Activated T-helper 9 cell treated with anti-CD3 and anti-CD28 coated beads, Interleukin-2, amount 50 U/mL, for 16 hours (primary cell): Measurements from ENCODE around the gene ERH.
"Not testable (repeated sequence)": the region's sequence is repeated elsewhere in the genome, so short reads cannot be mapped to it uniquely, and the experiment has no call there.

ENCODE experiments used
- DNase-seq: peaks from one replicate; pipeline ENCODE4 v3.0.0-alpha.2; 2020; ENCODE audit warnings: low read depth

Gene ERH

DNA sequence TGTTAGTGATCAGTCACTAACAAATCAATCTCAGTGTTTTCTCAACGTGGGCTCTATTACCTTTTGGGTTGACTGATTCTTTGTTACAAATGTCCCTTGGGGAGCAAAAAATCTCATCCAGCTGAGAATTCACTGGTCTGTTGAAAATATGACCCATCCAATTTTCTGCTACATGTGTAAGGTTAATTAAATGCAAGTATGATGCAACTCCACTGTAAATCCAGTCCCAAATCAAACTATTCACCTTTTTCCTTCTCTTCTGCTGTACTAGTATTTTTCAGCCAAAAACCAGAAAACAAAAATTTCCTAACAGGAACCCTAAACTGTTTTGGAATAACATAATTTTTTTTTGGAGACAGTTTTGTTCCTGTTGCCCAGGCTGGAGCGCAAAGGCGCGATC is 2.2 kb downstream of the ERH start:
- DNase-seq: no peak

DNA sequence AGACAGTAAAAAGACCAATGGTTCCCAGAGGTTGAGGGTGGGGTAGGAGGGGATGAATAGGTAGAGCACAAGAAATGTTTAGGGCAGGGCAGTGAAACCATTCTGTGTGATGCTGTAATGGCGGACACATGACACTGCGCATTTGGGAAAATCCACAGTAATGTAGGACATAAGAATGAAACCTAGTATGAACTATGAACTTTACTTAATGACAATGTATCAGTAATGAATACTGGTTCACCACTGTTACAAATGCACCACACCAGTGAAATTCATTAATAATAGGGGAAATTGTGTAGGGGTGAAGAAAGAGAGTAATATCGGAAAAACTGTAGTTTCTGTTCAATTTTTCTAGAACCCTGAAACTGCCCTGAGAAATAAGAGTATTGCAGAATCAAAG is 5.6 kb downstream of the ERH start:
- DNase-seq: no peak

DNA sequence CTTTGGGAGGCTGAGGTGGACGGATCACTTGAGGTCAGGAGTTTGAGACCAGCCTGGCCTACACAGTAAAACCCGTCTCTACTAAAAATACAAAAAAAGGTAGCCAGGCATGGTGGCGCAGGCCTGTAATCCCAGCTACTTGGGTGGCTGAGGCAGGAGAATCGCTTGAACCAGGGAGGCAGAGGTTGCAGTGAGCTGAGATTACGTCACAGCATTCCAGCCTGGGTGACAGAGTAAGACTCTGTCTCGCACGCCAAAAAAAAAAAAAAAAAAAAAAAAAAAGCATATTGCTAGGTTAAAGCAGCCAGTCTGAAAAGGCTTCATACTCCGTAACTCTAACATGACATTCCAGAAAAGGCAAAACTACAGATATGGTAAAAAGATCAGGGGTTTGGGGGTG is 6.7 kb downstream of the ERH start:
- not testable (repeated sequence) for DNase-seq

DNA sequence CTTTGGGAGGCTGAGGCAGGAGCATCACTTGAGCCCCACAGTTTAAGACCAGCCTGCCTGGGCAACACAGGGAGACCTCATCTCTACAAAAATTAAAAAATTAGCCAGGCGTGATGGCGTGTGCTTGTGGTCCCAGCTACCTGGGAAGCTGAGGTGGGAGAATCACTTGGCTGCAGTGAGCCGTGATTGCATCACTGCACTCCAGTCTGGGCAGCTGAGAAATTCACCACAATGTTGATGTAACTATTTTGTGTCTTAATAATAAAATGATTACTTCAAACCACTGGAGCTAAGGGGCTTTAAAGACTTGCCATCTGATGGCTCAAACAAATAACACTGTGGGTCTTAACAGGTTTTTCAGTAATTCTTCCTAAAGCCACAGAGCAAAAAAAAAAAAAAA is 10.8 kb downstream of the ERH start:
- DNase-seq: no peak

DNA sequence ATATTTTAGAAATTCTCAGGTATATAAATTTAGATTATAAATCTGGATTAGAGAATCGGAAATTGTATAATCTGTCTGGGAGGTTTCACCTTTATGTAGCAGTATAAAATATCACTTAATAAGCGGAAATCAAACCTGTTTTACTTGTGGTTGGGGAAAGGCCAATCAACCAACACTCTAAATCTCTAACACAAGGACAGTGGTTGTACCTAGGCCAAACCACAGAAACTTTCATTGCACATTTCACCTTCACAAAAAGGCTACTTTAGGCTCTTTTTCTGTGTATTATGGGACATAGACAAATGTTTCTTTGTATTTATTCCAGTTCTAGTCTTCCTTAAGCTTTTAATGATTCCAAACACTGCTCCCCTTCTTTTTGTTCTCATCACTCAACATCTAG is 19.8 kb downstream of the ERH start:
- no peak for DNase-seq

DNA sequence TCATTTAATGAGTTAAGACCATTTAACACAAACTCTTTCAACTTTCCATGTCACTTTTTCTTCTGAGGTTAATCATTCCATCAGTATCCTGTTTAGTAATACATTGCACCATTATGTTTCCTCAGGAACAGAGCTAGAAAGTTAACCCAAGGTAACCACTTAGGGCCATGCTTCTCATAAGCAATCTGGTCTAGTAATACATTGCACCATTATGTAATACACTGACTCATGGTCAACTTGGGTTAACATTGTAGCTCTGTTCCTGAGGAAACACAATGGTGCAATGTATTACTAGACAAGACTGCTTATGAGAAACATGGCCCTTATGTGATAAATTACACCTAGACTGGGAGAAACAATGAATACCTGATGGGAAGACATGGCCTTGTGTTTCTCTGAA is 21.7 kb downstream of the ERH start:
- DNase-seq: no peak

DNA sequence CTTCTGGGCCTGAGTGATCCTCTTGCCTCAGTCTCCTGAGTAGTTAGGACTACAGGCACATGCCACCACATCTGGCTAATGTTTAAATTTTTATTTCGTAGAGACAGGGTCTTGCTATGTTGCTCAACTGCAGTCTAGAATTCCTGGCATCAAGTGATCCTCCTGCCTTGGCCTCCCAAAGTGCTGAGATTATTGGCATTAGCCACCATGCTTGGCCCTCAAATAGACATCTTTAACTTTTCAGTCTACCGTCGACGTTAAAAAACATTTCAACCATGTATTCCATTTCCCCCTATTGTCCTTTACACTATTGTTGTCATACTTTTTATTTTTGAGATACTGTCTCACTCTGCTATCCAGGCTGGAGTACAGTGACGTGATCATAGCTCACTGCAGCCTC is 22.4 kb downstream of the ERH start:
- DNase-seq: no peak

DNA sequence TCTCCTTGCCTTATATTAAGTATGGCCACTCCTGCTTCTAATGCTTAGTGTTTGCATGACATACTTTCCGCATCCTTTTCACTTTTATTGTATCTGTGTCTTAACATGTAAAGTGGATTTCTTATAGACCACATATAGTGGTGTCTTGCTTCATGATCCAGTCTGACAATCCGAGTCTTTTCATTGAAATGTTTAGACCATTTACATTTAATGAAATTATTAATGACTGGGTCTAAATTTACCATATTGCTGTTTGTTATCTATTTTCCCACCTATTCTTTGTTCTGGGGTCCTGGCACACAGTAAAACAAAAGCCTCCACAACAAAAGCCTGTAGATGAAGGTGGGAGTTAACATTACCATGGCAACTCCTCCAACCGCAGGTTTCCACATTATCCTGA is 22.9 kb downstream of the ERH start:
- no peak for DNase-seq

DNA sequence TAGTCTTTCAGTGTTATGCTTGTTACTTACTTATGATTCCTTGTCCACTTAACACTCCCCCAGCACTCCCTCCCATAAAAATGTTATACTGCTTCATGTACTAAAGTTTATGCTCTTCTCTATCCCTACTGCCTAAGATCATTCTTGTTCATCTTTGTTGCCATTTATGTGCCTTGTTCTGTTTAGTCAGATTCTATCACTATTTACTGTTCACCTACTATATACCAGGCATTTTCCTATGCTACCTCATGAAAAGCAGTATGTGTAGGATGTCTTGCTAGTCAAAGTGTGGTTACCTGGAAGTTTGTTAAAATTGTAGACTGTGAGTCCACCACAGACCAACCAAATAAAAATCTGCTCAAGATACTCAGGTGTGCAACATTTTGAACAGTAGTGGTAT is 23.9 kb downstream of the ERH start:
- DNase-seq: no peak

DNA sequence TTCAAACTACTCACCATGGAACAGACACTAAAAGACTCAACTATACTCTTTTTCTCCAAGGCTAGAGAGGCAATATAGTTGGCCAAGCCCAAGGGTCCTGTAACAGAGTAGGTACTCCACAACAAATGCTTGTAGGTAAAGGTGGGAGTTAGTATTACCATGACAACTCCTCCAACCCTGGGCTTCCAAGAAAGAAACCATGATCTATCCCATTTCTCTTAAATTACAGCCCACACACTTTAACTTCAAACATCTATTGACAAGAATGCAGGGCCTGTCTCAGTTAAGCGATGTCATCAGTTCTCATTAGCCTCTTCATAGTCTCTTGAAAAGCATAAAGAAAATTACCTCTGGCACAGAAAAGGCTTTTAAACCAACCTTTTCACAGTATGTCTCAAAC is 25.0 kb downstream of the ERH start:
- DNase-seq: no peak

DNA sequence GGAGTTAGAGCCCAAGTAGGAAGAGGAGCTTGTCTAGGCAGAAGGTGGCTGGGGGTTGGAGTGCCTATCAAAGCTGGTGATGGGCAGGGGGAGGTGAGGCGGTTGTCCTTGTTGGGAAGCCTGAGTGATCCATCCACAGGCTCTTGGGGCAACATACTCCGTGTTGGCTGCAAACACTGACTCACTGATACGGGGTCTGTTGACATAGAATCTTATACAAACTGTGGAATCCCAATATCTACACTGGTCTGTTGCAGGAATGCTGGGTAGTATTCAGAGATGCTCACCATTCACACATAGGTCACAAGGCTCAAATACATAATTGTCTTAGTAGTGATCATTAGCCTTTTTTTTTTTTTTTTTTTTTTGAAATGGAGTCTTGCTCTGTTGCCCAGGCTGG is 26.0 kb downstream of the ERH start:
- no peak for DNase-seq

DNA sequence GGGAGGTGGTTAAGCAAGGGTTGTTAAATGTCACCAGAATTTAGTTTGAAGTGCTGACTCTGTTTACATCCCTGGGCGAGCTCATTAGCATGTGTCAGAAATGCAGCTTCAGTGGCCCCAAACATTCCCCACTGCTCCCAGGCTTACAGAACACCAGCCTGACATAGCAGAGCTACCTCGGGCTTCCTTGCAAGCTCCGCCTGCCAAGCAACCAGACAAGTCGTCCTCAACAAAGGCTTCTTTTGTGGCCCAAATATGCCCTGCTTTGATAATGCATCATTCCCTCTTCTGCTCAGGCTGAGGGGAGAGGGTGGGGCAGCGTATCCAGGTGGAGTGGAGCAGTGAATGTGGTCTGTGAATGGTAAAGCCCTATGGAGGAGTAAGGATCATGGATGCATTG is 28.0 kb downstream of the ERH start:
- DNase-seq: no peak

DNA sequence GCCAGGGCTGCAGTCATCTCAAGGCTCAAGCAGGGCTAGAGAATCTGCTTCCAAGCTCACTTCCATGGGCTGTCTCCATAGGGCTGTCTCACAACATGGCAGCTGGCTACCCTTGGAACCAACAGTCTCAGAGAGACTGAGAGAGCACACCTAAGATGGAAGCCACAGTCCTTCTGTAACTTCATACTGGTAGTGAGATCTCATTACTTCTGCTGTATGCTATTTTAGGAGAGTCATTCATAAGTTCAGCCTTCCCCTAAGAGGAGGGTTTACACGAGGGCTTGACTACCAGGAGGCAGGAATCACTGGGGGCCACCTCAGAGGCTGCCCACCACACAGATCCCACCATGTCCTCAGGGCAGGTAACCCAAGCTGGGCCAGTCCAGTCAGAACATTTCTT is 29.7 kb downstream of the ERH start:
- DNase-seq: no peak

DNA sequence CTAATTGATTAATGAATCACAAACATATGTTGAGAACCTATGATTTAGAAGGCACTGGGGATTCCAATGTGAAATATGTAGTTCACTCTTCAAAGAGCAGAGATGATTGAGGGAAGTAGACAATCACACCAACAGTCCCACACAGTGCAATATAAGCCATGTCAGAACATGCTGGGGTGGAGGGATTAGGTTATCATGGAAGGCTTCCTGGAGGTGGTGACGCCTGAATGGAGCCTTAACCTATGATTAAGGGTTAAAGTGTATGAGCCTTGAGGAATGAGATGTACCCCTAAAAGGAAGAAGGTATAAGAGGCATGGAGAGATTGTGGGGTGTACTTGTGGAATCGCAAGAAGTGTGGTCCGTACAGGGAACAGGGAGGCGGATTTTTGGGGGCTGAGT is 31.3 kb downstream of the ERH start:
- no peak for DNase-seq

DNA sequence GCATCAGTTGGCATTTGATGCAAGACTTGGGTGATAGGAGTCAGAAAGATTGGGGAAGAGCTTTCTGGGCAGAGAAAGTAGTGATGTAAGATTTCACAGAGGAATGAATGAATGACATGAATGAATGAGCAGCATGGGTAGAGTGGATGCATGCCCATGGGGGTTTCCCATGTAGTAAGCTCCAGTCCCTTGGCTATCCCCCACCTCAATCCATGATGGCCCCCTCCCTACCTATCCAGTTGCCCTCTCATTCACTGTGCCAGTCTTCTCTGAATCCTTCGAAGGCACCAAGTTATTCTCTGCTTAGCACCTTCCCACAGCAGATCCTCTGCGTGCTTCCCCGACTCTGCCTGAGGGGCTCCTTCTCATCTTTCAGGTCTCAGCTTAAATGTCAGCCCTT is 32.0 kb downstream of the ERH start:
- no peak for DNase-seq

DNA sequence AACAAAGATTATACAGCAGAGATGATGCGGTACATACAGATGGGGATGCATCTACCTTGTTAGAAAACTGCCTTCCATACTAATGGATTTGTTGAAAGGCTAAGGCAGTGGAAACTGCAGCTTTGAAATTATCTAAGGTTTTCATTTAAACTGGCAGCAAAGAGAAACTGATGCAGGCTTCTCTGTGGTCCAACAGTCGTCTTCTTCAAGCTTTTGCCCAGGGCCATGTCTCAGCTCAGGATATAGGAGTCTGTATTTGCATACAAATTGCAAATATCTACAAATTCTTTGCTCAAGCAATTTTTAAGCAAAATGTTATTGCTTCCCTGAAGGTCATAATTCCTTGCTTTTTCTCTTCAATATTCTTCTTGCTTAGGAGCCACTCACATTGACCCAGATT is 33.7 kb downstream of the ERH start:
- DNase-seq: no peak

DNA sequence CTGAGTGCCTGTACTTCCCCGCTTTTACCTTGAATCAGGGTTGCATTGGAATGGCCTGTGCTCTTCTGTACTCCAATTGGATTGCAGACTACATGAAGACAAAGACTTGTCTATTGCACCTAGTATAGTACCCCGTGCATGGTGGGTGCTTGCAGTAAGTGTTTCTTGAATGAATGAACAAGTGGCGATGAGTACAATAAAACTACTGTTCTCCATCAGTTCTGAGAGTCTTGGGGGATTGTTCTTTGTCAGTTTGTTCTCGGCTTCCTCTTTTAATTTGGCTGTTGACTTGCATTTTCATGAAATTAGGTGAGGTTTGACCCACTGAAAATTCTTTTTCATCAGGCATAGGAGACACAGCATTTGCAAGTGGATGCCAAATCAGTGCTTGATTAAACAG is 34.1 kb downstream of the ERH start:
- no peak for DNase-seq

DNA sequence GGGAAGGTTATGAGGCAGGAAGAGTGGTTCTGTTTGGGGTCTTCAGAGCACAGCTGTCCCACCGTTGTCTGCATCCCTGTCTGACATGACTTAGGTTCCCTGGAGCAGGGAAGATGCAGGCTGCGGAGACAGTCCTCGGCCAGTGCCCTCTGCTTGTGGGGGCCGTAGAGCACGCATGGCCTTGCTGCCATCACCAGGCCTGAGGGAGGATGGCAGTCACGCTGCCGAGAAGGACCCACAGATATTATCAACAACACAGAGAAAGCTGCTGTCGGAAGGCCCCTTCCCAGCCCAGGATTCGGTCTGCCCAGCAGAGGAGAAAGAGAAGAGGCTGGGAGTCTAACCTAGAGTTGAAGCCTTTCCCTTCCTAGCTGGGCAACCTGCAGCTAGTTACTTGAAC is 35.0 kb downstream of the ERH start:
- DNase-seq: no peak

DNA sequence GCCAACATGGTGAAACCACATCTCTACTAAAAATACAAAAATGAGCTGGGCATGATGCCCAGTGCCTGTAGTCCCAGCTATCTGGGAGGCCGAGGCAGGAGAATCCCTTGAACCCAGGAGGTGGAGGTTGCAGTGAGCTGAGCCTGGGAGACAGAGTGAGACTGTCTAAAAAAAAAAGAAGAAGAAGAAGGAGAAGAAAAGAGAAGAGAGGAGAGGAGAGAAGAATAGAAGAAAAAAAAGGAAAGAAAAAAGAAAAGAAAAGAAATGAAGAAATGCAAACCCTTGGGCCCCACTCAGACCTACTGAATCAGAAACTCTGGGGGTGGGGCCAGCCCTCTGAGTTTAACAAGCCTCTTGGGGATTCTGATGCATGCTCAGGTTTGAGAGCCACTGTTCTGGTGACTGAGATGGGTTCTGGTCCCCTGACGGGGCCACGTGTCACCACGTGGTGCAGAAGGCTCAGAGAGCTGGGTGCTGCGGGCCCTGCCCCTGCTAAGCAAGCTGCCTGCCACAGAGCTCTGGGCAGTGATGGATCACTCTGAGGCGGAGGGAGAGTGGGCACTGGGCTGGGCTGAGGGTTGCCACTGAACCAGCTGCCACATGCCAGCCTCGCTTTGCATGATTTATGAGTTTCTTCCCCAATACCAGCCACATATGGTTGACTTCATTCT is 37.5 kb downstream of the ERH start:
- no peak for DNase-seq

DNA sequence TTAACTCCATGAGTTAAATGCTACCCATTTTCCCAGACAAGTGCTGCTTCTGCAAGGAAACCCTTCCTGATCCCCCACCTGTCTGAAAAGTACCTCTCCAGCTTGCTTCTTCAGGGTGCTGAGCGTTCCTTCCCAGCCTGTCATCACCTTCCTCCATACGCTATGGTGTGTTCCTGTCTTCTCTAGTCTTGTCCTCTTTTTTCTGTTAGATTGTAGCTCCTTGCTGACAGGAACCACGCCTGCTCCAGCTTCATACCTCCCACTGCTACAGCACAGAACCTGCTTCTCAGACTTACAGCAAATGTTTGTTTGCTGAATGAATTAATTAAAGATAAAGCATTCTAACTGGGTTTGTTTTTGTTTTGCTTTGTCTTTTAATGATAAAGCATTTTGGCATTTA is 39.1 kb downstream of the ERH start:
- DNase-seq: no peak

DNA sequence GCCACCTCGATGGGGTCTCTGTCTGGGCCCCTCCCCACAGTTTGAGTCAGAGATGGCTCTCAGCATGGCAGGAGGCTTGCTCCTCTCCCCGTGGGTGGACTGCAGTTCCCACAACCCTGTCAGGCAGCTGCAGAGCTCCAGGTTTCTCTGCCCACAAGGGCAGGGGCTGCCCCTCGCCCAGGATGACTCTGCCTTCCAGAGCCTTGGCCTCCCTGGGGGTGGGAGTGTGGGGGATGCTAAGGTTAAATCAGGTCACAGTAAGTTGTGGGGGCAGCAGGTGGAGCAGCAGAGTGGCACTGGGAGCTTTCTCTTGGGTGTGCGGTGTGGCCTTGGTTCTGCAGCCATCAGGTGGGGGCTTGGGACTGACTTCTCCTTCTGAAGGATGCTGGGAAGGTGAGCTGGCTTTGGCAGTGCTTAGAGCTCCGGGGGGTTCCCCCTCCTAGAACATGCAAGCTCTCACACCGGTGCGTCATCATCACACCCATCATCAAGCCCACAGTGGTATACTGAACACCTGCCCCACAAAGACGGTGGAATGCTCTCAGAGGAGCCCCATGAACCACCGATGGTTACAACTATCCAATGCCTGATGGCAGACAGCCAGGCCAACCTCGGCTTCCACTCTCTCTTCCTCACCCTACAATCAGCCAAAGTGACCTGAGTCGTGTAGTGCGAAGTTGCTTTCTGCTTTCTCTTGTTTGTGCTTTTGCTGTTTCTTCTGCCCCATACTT is 39.7 kb downstream of the ERH start:
- DNase-seq: no peak

DNA sequence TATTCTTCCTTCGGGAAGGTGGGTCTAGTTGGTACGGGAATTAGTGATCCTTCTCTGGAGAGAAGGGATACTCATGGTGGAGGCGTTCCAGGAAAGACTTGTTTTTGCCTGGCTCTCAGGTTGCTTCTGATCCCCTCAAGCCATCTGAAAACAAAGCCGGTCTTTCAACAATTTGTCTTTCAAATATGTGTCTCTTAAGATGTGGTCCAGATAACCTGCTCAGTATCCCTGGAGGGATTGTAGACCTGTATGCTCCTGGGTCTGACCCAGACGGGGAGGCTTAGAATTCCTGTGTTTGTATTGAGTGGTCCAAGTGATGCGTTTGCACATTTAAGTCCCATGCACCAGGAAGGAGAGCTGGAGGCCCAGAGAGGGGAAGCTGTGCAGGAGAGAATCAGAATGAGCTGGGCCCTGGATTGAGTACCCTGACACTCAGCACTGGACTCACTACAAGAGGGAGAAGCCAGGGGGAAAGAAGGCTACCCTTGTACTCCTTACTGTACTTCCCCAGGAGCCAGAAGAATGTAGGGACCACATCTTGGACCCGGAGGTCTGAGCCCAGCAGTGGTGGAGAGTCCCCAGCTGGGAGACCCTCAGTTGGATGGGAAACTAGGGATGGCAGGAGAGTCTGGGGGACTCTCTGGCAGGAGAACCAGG is 40.4 kb downstream of the ERH start:
- no peak for DNase-seq

DNA sequence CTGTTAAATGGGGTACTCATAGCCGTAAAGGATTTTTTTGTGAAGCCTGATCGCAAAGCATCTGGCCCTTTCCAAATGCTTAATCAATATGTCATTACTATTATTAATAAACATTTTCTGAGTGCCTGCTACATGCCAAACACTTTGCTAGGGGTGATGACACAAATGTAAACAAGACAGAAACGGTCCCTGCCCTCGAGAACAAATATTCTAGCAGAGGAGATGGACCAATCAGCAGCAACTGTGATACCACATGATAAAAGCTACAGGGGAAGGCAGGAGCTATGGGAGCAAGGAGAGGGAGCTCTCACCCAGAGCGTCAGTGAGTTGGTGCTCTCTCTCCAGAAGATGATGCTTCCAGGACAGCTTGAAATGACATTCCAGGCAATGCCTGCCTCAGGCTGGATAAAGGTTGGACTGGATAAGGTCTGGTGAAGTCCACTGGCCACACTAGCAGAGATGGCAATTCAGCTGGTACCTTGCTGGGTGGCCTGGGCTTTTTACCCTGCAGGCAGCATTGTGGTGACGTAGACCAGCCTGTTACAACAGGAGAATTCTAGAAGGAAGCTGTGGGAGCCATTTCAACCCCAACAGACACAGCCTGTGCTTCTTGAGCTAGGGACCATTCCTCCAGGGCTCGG is 41.1 kb downstream of the ERH start:
- DNase-seq: no peak
